Tibial artery (tissue), 4 donors: ENCODE data around the gene TMPRSS9.

Experiments
- DNase-seq, 2 donors: peaks; one replicate each; pipeline ENCODE4 v3.0.0-alpha.2; 2019
- H3K27ac ChIP-seq, 2 donors: fragments of 200-600 bp; sonication (generic) in 1 of 2; 1 replicate in 1 of 2; 2 replicates in 1 of 2; pipeline ENCODE4 v1.5.1; 2018 to 2019; ENCODE audit warnings: mild to moderate bottlenecking in 1 of 2
- H3K27me3 ChIP-seq, 2 donors: fragments of 200-600 bp; sonication (generic) in 1 of 2; one replicate each; pipeline versions ENCODE4 v1.5.1 to v1.6.0; 2016 to 2019
- H3K36me3 ChIP-seq, 3 donors: fragments of 200-600 bp; sonication (generic) in 2 of 3; one replicate each; pipeline ENCODE4 v1.5.1; 2016 to 2019; ENCODE audit warnings: mild to moderate bottlenecking in 2 of 3
- H3K4me1 ChIP-seq, 4 donors: fragments of 200-600 bp; sonication (generic) in 2 of 4; 1 replicate in 3 of 4; 2 replicates in 1 of 4; pipeline ENCODE4 v1.5.1; 2016 to 2019
- H3K4me3 ChIP-seq, 2 donors: fragments of 200-600 bp; sonication (generic) in 1 of 2; 1 replicate in 1 of 2; 2 replicates in 1 of 2; pipeline ENCODE4 v1.5.1; 2018 to 2019; ENCODE audit warnings: mild to moderate bottlenecking in 2 of 2
- H3K9me3 ChIP-seq, 3 donors: fragments of 200-600 bp; sonication (generic) in 1 of 3; one replicate each; pipeline ENCODE4 v1.5.1; 2016 to 2019
- intact Hi-C: fragments of 100-400 bp; cut with DNase I; formaldehyde crosslinking; loops from one replicate; pipeline ENCODE4 v1.15.0; 2023; ENCODE audit warnings: low total_unique reads
- TF ChIP-seq, protein P1 (sequence below), 2 experiments: fragments of 200-600 bp in 1 of 2; fragments of 450-650 bp in 1 of 2; IDR thresholded peaks; one replicate each; pipeline ENCODE4 v1.5.1; 2017 to 2019; ENCODE audit warnings: antibody characterized with exemption in 2 of 2, mild to moderate bottlenecking in 1 of 2, moderate library complexity in 1 of 2

Gene TMPRSS9

GRCh38 chr19:2337329-2337707, 22.7 kb upstream of the TMPRSS9 start:
- Histone ChIP-seq H3K9me3 (no peaks in the 10 kb centered on the region), H3K4me3 (no peak overlapping the region), H3K27me3 (no peaks in the 10 kb centered on the region), H3K4me1 (peaks cover 0 to 14% (median 4%) of the 10 kb centered on the region in 4 donors), H3K36me3 (peaks cover 0 to 45% (median 35%) of the 10 kb centered on the region in 3 donors), H3K27ac (no peak overlapping the region)
- intact Hi-C loops, result no loop called here
- TF ChIP-seq, protein P1, sequence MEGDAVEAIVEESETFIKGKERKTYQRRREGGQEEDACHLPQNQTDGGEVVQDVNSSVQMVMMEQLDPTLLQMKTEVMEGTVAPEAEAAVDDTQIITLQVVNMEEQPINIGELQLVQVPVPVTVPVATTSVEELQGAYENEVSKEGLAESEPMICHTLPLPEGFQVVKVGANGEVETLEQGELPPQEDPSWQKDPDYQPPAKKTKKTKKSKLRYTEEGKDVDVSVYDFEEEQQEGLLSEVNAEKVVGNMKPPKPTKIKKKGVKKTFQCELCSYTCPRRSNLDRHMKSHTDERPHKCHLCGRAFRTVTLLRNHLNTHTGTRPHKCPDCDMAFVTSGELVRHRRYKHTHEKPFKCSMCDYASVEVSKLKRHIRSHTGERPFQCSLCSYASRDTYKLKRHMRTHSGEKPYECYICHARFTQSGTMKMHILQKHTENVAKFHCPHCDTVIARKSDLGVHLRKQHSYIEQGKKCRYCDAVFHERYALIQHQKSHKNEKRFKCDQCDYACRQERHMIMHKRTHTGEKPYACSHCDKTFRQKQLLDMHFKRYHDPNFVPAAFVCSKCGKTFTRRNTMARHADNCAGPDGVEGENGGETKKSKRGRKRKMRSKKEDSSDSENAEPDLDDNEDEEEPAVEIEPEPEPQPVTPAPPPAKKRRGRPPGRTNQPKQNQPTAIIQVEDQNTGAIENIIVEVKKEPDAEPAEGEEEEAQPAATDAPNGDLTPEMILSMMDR (IDR thresholded peaks at IDR 0.05), result no peak
- DNase-seq, result no peak

DNA sequence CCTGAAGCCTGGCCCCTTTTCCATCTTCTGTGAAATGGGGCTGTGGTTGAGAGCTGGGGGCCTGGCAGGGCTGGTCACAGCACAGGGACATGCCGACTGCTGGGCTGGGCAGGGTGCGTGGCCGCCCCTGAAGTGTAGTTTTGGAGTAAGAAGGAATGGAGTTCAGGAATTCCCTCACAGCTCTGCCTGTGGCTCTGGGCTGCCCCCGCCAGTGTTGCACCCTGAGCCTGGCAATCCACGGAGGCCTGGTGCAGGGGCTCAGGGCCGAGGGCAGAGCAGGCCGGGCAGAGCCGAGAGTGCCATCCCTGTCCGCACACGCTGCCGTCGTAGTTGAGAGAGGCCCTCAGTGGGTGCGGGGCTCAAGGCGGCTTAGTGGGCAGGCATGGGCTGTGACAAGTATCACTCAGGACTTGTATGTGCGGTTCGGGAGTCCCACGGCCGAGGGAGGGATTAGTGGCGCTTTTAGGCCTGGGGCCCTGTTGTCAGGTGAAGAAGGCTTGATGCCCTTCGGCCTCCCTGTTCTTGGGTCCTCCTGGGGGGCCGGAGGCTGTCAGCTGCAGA, 21.9 kb upstream of the TMPRSS9 start:
- H3K36me3 ChIP-seq, result peaks cover 0 to 53% (median 42%) of the 10 kb centered on the region in 3 donors
- intact Hi-C loops, result no loop called here

DNA sequence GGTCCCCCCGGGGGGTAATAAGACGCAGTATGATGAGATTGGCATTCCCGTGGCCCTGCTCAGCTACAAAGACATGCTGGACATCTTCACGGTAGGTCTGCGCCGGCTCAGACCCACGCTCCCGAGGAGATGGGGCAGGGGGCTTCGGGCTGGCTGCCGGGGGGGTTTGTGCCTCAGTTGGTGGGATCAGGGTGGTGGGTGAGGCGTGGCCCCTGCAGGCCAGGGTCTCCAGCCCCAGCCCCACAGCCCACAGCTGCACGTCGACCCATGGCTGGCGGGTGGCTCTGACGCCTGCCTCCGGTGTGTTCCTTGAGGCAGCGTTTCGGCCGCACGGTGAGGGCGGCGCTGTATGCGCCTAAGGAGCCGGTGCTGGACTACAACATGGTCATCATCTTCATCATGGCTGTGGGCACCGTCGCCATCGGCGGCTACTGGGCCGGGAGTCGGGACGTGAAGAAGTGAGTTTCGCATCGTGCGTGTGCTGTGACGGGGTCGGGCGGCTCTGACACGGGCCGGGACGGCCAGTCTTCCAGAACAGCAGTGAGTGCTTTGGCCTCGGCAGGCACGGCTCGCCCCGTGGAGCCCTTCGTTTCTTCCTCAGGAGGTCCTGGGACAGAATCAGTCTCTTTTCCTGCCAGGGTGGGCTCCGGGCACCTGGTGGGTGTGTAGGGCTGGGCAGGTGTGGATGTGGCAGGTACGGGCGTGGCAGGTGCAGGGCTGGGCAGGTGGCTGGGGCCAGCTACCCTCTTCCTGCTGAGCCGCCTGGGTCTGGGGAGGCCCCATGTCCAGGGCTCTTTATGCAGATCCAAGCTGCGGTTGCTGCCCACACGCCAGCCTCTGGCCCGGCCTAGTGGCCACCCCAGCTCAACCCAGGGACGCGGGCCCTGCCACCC, 21.1 kb upstream of the TMPRSS9 start:
- TF ChIP-seq, protein P1 (IDR thresholded peaks at IDR 0.05), result no peak
- peaks cover 0 to 60% (median 44%) of the 10 kb centered on the region in 3 donors for H3K36me3 ChIP-seq
- H3K27ac ChIP-seq, result no peak overlapping the region
- no peaks in the 10 kb centered on the region for H3K4me1 ChIP-seq
- H3K4me3 ChIP-seq, result no peak overlapping the region
- H3K27me3 ChIP-seq, result no peaks in the 10 kb centered on the region
- intact Hi-C loops, result no loop called here
- no peaks in the 10 kb centered on the region for H3K9me3 ChIP-seq
- no peak for DNase-seq

More for the DNA sequence above, 21.9 kb upstream of the TMPRSS9 start:
- Histone ChIP-seq H3K27ac (no peak overlapping the region), H3K27me3 (no peaks in the 10 kb centered on the region), H3K4me1 (peaks cover 0 to 5% (median 0%) of the 10 kb centered on the region in 4 donors), H3K9me3 (no peaks in the 10 kb centered on the region), H3K4me3 (no peak overlapping the region)
- no peak for DNase-seq
- TF ChIP-seq, protein P1 (IDR thresholded peaks at IDR 0.05), result no peak

- intact Hi-C loops, result no loop called here
- DNase-seq, result no peak
- H3K4me3 ChIP-seq, result no peak overlapping the region
- H3K9me3 ChIP-seq, result no peaks in the 10 kb centered on the region
- H3K36me3 ChIP-seq, result peaks cover 0 to 66% (median 50%) of the 10 kb centered on the region in 3 donors
- H3K4me1 ChIP-seq, result no peaks in the 10 kb centered on the region
- H3K27ac ChIP-seq, result no peak overlapping the region
- H3K27me3 ChIP-seq, result no peaks in the 10 kb centered on the region
- TF ChIP-seq, protein P1 (IDR thresholded peaks at IDR 0.05), result no peak
Measured at GRCh38 chr19:2339644-2340310, 20.3 kb upstream of the TMPRSS9 start.

GRCh38 chr19:2340496-2341243, 19.4 kb upstream of the TMPRSS9 start:
- TF ChIP-seq, protein P1 (IDR thresholded peaks at IDR 0.05), result no peak
- intact Hi-C loops, result no loop called here
- H3K27ac ChIP-seq, result no peak overlapping the region
- H3K9me3 ChIP-seq, result no peaks in the 10 kb centered on the region
- no peaks in the 10 kb centered on the region for H3K27me3 ChIP-seq
- H3K4me1 ChIP-seq, result no peaks in the 10 kb centered on the region
- peaks cover 0 to 74% (median 55%) of the 10 kb centered on the region in 3 donors for H3K36me3 ChIP-seq
- H3K4me3 ChIP-seq, result no peak overlapping the region
- no peak for DNase-seq
